GM21360 (cell line): ENCODE results near the gene APOA1.
"Not testable (repeated sequence)": the region's sequence is repeated elsewhere in the genome, so short reads cannot be mapped to it uniquely, and the experiment has no call there.

ENCODE experiments used
- ATAC-seq: cut with Tn5 transposase; IDR thresholded peaks from one replicate; pipeline ENCODE4 v1.9.1; 2021; ENCODE audit warnings: mild to moderate bottlenecking, moderate library complexity; ENCODE audit not compliant: unreplicated experiment

The APOA1 gene

GRCh38 chr11:116821050-116821918, 16.1 kb downstream of the APOA1 start:
- ATAC-seq: no peak

GRCh38 chr11:116819049-116819448, 18.4 kb downstream of the APOA1 start:
- ATAC-seq: no peak

- ATAC-seq: no peak
Measured at GRCh38 chr11:116814502-116814901, 22.9 kb downstream of the APOA1 start.

- ATAC-seq: no peak
Measured at GRCh38 chr11:116813781-116814471, 23.5 kb downstream of the APOA1 start.

- no peak for ATAC-seq
Measured at GRCh38 chr11:116813170-116813569, 24.3 kb downstream of the APOA1 start.

- no peak for ATAC-seq
Measured at GRCh38 chr11:116812109-116812508, 25.3 kb downstream of the APOA1 start.

- no peak for ATAC-seq
Measured at GRCh38 chr11:116811194-116811593, 26.2 kb downstream of the APOA1 start.

- ATAC-seq: no peak
Measured at GRCh38 chr11:116808262-116809175, 28.9 kb downstream of the APOA1 start.

- no peak for ATAC-seq
Measured at GRCh38 chr11:116807601-116808261, 29.7 kb downstream of the APOA1 start.

- ATAC-seq: no peak
Measured at GRCh38 chr11:116804001-116804400, 33.4 kb downstream of the APOA1 start.

GRCh38 chr11:116801662-116802061, 35.8 kb downstream of the APOA1 start:
- ATAC-seq: not testable (repeated sequence)

- no peak for ATAC-seq
Measured at GRCh38 chr11:116800610-116801009, 36.8 kb downstream of the APOA1 start.

GRCh38 chr11:116798368-116798767, 39.1 kb downstream of the APOA1 start:
- ATAC-seq: no peak

- ATAC-seq: no peak
Measured at GRCh38 chr11:116797816-116798215, 39.6 kb downstream of the APOA1 start.

- ATAC-seq: no peak
Measured at GRCh38 chr11:116796548-116796947, 40.9 kb downstream of the APOA1 start.

GRCh38 chr11:116794851-116795250, 42.6 kb downstream of the APOA1 start:
- ATAC-seq: no peak

- ATAC-seq: no peak
Measured at GRCh38 chr11:116793772-116794097, 43.7 kb downstream of the APOA1 start.

GRCh38 chr11:116792869-116793771, 44.3 kb downstream of the APOA1 start:
- ATAC-seq: no peak

- ATAC-seq: no peak
Measured at GRCh38 chr11:116792144-116792868, 45.1 kb downstream of the APOA1 start.
